Activated CD8-positive, alpha-beta T cell treated with anti-CD3 and anti-CD28 coated beads for 36 hours (primary cell): ENCODE data around the gene THRAP3. TPM values are rescaled to one million over a fixed set of nuclear protein-coding genes. Genes with fewer than 3 reads are reported as not detected.
A peak's percentile ranks its signal among the peaks of the same experiment; 100 is the strongest.

Source experiments
- ATAC-seq: fragments of 200-7000 bp; cut with Tn5 transposase; one replicate; pipeline ENCODE4 v1.10.0; 2021; ENCODE audit warnings: mild to moderate bottlenecking, moderate library complexity
- CTCF ChIA-PET: fragments of 350-600 bp; sonication (Branson Sonifier 250); formaldehyde crosslinking; loops from one replicate; lab custom pipeline; 2021; ENCODE audit warnings: antibody characterized with exemption; lab: Charles Lee
- POLR2A ChIA-PET: fragments of 350-600 bp; sonication (Branson Sonifier 250); formaldehyde crosslinking; loops from one replicate; lab custom pipeline; 2021; ENCODE audit warnings: antibody characterized with exemption; lab: Charles Lee
- DNase-seq: peaks from one replicate; pipeline ENCODE4 v3.0.0-alpha.2; 2020
- H3K27ac Mint-ChIP-seq: one replicate; pipeline ENCODE4 v1.8.0; 2021; ENCODE audit warnings: mild to moderate bottlenecking, mixed read lengths
- H3K27me3 Mint-ChIP-seq: one replicate; pipeline ENCODE4 v1.8.0; 2021; ENCODE audit warnings: mixed read lengths
- H3K36me3 Mint-ChIP-seq: one replicate; pipeline ENCODE4 v1.8.0; 2021; ENCODE audit warnings: low read depth, mixed read lengths
- H3K4me1 Mint-ChIP-seq: one replicate; pipeline ENCODE4 v1.8.0; 2021; ENCODE audit warnings: low read depth, mixed read lengths
- H3K4me3 Mint-ChIP-seq: one replicate; pipeline ENCODE4 v1.8.0; 2021; ENCODE audit warnings: mild to moderate bottlenecking, moderate library complexity, mixed read lengths
- H3K9me3 Mint-ChIP-seq: one replicate; pipeline ENCODE4 v1.8.0; 2021; ENCODE audit warnings: mixed read lengths
- CTCF ChIP-seq: fragments of 200-600 bp; IDR thresholded peaks from one replicate; pipeline ENCODE4 v1.8.0; 2022; ENCODE audit warnings: antibody characterized with exemption, mild to moderate bottlenecking
- intact Hi-C: fragments of 100-400 bp; cut with micrococcal nuclease; formaldehyde crosslinking; loops from one replicate; pipeline ENCODE4 v1.10.0; 2022
- total RNA-seq, 2 experiments: library from RNA; stranded (reverse); gene quantifications; one replicate each; pipeline ENCODE4 v1.2.3, GENCODE V29; 2021

Gene THRAP3
- total RNA-seq, 2 experiments from 2014 or later = 119 to 121 TPM

DNA sequence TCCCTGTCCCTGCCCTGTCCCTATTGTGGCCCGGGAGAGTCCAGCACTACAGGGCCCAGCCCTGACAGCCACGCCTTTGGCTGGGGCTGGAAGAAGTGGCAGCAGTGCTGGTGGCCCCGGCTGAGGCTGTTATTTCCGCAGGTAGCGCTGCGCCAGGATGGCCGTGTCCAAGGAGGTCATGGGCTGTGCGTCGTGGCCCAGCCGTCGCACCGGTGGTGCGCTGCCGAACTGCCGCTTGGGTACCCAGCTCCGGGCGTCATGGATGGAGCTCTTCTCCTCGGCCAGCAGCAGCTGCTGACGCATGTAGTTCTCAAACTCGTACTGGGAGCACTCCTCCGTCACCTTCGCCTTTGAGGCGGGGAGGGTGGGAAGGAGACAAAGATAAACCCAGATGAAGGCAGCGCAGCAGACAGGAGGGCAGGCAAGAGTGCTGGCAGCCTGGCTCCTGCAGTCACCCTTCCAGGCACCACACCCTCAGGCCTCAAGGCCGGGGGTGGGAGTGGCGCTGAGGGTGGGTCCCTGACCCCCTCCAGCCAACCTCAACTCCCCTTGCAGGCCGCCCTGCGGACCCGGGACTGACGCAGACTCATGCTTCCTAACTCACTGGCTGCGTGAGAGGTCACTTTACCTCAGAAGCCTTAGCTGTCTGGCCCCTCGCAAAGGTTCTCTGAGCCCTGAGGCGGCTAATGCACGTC is 117.5 kb downstream of the THRAP3 start:
- H3K27me3 Mint-ChIP-seq = no peaks in the 10 kb centered on the region
- intact Hi-C loops = loop anchor here (5.0 kb wide), 1 partner anchor 81 kb away; no protein-coding TSS in a partner anchor
- ATAC-seq (no peak), DNase-seq (no peak)
- ChIA-PET POLR2A (interaction anchor here (0.6 to 1.7 kb wide), 3 partner anchors 9 to 117 kb away, joined by 3 to 4 read pairs (median 3); partner anchors contain the start of gene THRAP3), CTCF (interaction anchor here (0.6 to 5.6 kb wide), 31 partner anchors 9 to 192 kb away, joined by 3 to 78 read pairs (median 5); partner anchors contain the start of genes EVA1B, LSM10 and SH3D21)
- no peak for TF ChIP-seq CTCF
- H3K27ac Mint-ChIP-seq = no peak overlapping the region
- no peaks in the 10 kb centered on the region for H3K9me3 Mint-ChIP-seq
- H3K4me1 Mint-ChIP-seq = peaks cover 2% of the 10 kb centered on the region
- H3K4me3 Mint-ChIP-seq = no peak overlapping the region
- peaks cover 18% of the 10 kb centered on the region for H3K36me3 Mint-ChIP-seq

GRCh38 chr1:36342426-36343185 is 118.4 kb downstream of the THRAP3 start:
- intact Hi-C loops = loop anchor here (5.0 kb wide), 1 partner anchor 80 kb away; no protein-coding TSS in a partner anchor
- CTCF ChIA-PET = interaction anchor here (0.6 to 5.6 kb wide), 36 partner anchors 9 to 192 kb away, joined by 3 to 78 read pairs (median 4); partner anchors contain the start of genes EVA1B, LSM10 and SH3D21
- TF ChIP-seq CTCF = peak; percentile 83
- peak; percentile 91 for ATAC-seq
- POLR2A ChIA-PET = interaction anchor here (0.8 to 1.7 kb wide), 3 partner anchors 10 to 78 kb away, joined by 3 read pairs; no protein-coding TSS in a partner anchor
- Mint-ChIP-seq H3K27ac (peak overlapping the region; percentile 34), H3K4me3 (no peak overlapping the region), H3K4me1 (peaks cover 2% of the 10 kb centered on the region), H3K9me3 (no peaks in the 10 kb centered on the region), H3K27me3 (no peaks in the 10 kb centered on the region), H3K36me3 (peaks cover 22% of the 10 kb centered on the region)
- DNase-seq = peak; percentile 69

- no peak overlapping the region for H3K27ac Mint-ChIP-seq
- peaks cover 27% of the 10 kb centered on the region for H3K36me3 Mint-ChIP-seq
- intact Hi-C loops = loop anchor here (5.0 kb wide), 1 partner anchor 78 kb away; no protein-coding TSS in a partner anchor
- POLR2A ChIA-PET = interaction anchor here (0.8 kb wide), 3 partner anchors 8 to 43 kb away, joined by 3 read pairs; no protein-coding TSS in a partner anchor
- H3K4me1 Mint-ChIP-seq = peaks cover 2% of the 10 kb centered on the region
- H3K9me3 Mint-ChIP-seq = no peaks in the 10 kb centered on the region
- H3K27me3 Mint-ChIP-seq = no peaks in the 10 kb centered on the region
- DNase-seq (no peak), ATAC-seq (no peak)
- no peak for TF ChIP-seq CTCF
- H3K4me3 Mint-ChIP-seq = no peak overlapping the region
- CTCF ChIA-PET = interaction anchor here (0.6 to 5.6 kb wide), 18 partner anchors 9 to 172 kb away, joined by 3 to 78 read pairs (median 6); partner anchors contain the start of genes EVA1B and LSM10
Observed at GRCh38 chr1:36343651-36344394, 119.6 kb downstream of the THRAP3 start.

GRCh38 chr1:36344395-36344680 is 120.1 kb downstream of the THRAP3 start:
- TF ChIP-seq CTCF = no peak
- H3K27me3 Mint-ChIP-seq = no peaks in the 10 kb centered on the region
- no peaks in the 10 kb centered on the region for H3K9me3 Mint-ChIP-seq
- H3K27ac Mint-ChIP-seq = no peak overlapping the region
- intact Hi-C loops = loop anchor here (5.0 kb wide), 1 partner anchor 78 kb away; no protein-coding TSS in a partner anchor
- H3K4me3 Mint-ChIP-seq = no peak overlapping the region
- ChIA-PET POLR2A (interaction anchor here (0.8 kb wide), 1 partner anchor 15 kb away, joined by 3 read pairs; no protein-coding TSS in a partner anchor), CTCF (interaction anchor here (0.6 to 5.6 kb wide), 4 partner anchors 23 to 172 kb away, joined by 3 to 78 read pairs (median 36); no protein-coding TSS in a partner anchor)
- H3K36me3 Mint-ChIP-seq = peaks cover 27% of the 10 kb centered on the region
- peaks cover 4% of the 10 kb centered on the region for H3K4me1 Mint-ChIP-seq
- ATAC-seq (no peak), DNase-seq (no peak)
